PC-3 (cell line): ENCODE data around the gene AP3B2. TPM values are rescaled to one million over a fixed set of nuclear protein-coding genes. Genes with fewer than 3 reads are reported as not detected.

Experiments
- ATAC-seq: fragments of 200-7000 bp; cut with Tn5 transposase; 2 replicates; pipeline ENCODE4 v1.9.1; 2020; ENCODE audit warnings: mild to moderate bottlenecking, moderate library complexity
- BruUV-seq: library from RNA; stranded (reverse); fragments of 400-500 nt; replicated peaks from 2 replicates; lab custom pipeline; 2021; lab: Mats Ljungman, UMichigan
- CTCF ChIA-PET: fragments of 300-600 bp; sonication (Branson Sonifier 250); formaldehyde crosslinking; loops from one replicate; lab custom pipeline; 2022; ENCODE audit warnings: antibody characterized with exemption; lab: Charles Lee
- POLR2A ChIA-PET: fragments of 300-600 bp; sonication (Branson Sonifier 250); formaldehyde crosslinking; loops from one replicate; lab custom pipeline; 2022; ENCODE audit warnings: antibody characterized with exemption; ENCODE audit not compliant: unreplicated experiment; lab: Charles Lee
- DNase-seq: peaks from one replicate; pipeline ENCODE4 v3.0.0-alpha.2; 2015
- H2AFZ ChIP-seq: fragments of 300-600 bp; sonication (generic); 2 replicates; pipeline ENCODE4 v1.6.0; 2016; ENCODE audit warnings: antibody characterized with exemption, low read length
- H3F3A ChIP-seq: fragments of 300-600 bp; sonication (generic); one replicate; pipeline ENCODE4 v1.6.0; 2017; ENCODE audit warnings: antibody characterized with exemption, low read length, control low read depth, mild to moderate bottlenecking; ENCODE audit not compliant: unreplicated experiment
- H3K27ac ChIP-seq: fragments of 300-600 bp; sonication (generic); 2 replicates; pipeline ENCODE4 v1.5.1; 2016; ENCODE audit warnings: mild to moderate bottlenecking, low read length
- H3K27me3 ChIP-seq: fragments of 300-600 bp; sonication (generic); 2 replicates; pipeline ENCODE4 v1.6.1; 2016; ENCODE audit warnings: low read length, mixed read lengths
- H3K36me3 ChIP-seq: fragments of 300-600 bp; sonication (generic); 2 replicates; pipeline ENCODE4 v1.6.1; 2016; ENCODE audit warnings: low read depth, mixed run types, low read length, mixed read lengths
- H3K4me1 ChIP-seq: fragments of 300-600 bp; sonication (generic); 2 replicates; pipeline ENCODE4 v1.5.1; 2016; ENCODE audit warnings: low read length; ENCODE audit not compliant: insufficient read depth
- H3K4me2 ChIP-seq: fragments of 300-600 bp; sonication (generic); 2 replicates; pipeline ENCODE4 v1.6.0; 2016; ENCODE audit warnings: low read length
- H3K4me3 ChIP-seq: fragments of 300-600 bp; sonication (generic); 2 replicates; pipeline ENCODE4 v1.5.1; 2016; ENCODE audit warnings: mild to moderate bottlenecking, low read length, mixed read lengths
- H3K79me2 ChIP-seq: fragments of 300-600 bp; sonication (generic); 2 replicates; pipeline ENCODE4 v1.6.1; 2017; ENCODE audit warnings: low read length, mixed read lengths
- H3K9ac ChIP-seq: fragments of 300-600 bp; sonication (generic); 2 replicates; pipeline ENCODE4 v1.6.0; 2016; ENCODE audit warnings: mild to moderate bottlenecking, low read length
- H3K9me2 ChIP-seq: fragments of 300-600 bp; sonication (generic); replicated peaks from 2 replicates; pipeline ENCODE4 v1.6.1; 2016; ENCODE audit warnings: mixed run types, low read length, mixed read lengths
- H3K9me3 ChIP-seq: fragments of 300-600 bp; sonication (generic); 2 replicates; pipeline ENCODE4 v1.6.1; 2016; ENCODE audit warnings: low read length, mixed read lengths
- H4K20me1 ChIP-seq: fragments of 300-600 bp; sonication (generic); 2 replicates; pipeline ENCODE4 v1.6.1; 2016; ENCODE audit warnings: low read length, mixed read lengths
- EZH2 ChIP-seq: fragments of 300-600 bp; sonication (generic); IDR thresholded peaks from one replicate; pipeline ENCODE4 v1.6.1; 2017; ENCODE audit warnings: antibody characterized with exemption, mild to moderate bottlenecking, low read length; ENCODE audit not compliant: unreplicated experiment
- EZH2phosphoT487 ChIP-seq: fragments of 300-600 bp; sonication (generic); IDR thresholded peaks from 2 replicates; pipeline ENCODE4 v1.6.1; 2018; ENCODE audit warnings: mild to moderate bottlenecking, antibody characterized with exemption, low read length, borderline replicate concordance
- intact Hi-C: fragments of 100-400 bp; cut with micrococcal nuclease; formaldehyde crosslinking; loops from 2 replicates; pipeline ENCODE4 v1.9.0; 2023
- total RNA-seq: library from RNA; depleted of rRNA; stranded (reverse); fragments of >200 nt; gene quantifications from 2 replicates; pipeline ENCODE4 v1.2.3, GENCODE V29; 2014
- TF ChIP-seq, protein P1 (sequence below): fragments of 300-600 bp; sonication (generic); conservative IDR thresholded peaks from 2 replicates; pipeline ENCODE4 v1.5.1; 2017; ENCODE audit warnings: antibody characterized with exemption, low read depth, mild to moderate bottlenecking, low read length

AP3B2 gene
- total RNA-seq, 1 experiment from 2014 or later, result 0.47 TPM

DNA sequence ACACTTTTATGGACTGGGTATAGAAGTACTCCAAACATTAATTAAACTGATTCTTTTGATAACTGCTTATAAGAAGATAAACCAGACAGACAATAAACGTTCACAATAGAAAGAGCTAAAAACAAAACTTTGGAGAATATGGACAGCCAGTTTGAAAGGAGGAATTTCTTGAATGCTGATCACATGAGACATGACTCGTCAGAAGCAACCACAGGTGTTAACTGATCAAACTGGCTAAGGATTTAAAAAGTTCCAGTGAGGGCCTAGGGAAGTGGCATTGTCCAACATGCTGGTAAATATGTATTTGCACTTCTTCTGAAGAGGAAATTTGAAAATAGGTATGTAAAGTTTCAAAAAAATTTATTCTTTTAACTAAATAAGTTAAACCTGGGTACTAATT lies 29.4 kb upstream of the AP3B2 start:
- Histone ChIP-seq H3F3A (no peaks in the 10 kb centered on the region), H3K9me2 (no peaks in the 10 kb centered on the region), H3K79me2 (no peaks in the 10 kb centered on the region), H3K9ac (no peak overlapping the region), H3K4me3 (no peak overlapping the region), H3K27ac (peak overlapping the region; percentile 40), H3K4me2 (no peak overlapping the region), H3K36me3 (no peaks in the 10 kb centered on the region), H3K9me3 (no peaks in the 10 kb centered on the region), H3K4me1 (peaks cover 12% of the 10 kb centered on the region), H4K20me1 (no peaks in the 10 kb centered on the region), H3K27me3 (no peaks in the 10 kb centered on the region), H2AFZ (no peak overlapping the region)
- DNase-seq (peak; percentile 27), ATAC-seq (no peak)
- CTCF ChIA-PET, result no interaction called here
- BruUV-seq, result no TSS peak
- intact Hi-C loops, result no loop called here
- TF ChIP-seq EZH2phosphoT487 (no peak), EZH2 (no peak)
- TF ChIP-seq, protein P1, sequence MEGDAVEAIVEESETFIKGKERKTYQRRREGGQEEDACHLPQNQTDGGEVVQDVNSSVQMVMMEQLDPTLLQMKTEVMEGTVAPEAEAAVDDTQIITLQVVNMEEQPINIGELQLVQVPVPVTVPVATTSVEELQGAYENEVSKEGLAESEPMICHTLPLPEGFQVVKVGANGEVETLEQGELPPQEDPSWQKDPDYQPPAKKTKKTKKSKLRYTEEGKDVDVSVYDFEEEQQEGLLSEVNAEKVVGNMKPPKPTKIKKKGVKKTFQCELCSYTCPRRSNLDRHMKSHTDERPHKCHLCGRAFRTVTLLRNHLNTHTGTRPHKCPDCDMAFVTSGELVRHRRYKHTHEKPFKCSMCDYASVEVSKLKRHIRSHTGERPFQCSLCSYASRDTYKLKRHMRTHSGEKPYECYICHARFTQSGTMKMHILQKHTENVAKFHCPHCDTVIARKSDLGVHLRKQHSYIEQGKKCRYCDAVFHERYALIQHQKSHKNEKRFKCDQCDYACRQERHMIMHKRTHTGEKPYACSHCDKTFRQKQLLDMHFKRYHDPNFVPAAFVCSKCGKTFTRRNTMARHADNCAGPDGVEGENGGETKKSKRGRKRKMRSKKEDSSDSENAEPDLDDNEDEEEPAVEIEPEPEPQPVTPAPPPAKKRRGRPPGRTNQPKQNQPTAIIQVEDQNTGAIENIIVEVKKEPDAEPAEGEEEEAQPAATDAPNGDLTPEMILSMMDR, result no peak
- POLR2A ChIA-PET, result no interaction called here

DNA sequence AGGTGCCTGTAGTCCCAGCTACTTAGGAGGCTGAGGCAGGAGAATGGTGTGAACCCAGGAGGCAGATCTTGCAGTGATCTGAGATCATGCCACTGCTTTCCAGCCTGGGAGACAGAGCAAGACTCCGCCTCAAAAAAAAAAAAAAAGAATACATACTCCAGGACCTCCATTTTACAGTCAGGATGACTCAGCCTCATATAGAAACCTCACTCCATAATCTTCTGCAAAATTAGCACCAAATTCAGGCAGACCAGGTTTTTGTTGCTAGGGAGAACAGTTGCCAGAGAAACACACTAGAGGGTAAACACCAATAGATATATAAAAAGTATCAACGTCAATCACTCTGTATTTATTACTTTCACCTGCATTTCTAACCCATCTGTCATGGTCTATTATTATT lies 28.3 kb upstream of the AP3B2 start:
- ChIA-PET POLR2A (no interaction called here), CTCF (no interaction called here)
- Histone ChIP-seq H3K4me3 (no peak overlapping the region), H4K20me1 (no peaks in the 10 kb centered on the region), H3K27me3 (no peaks in the 10 kb centered on the region), H3K9me2 (no peaks in the 10 kb centered on the region), H3K4me1 (peaks cover 12% of the 10 kb centered on the region), H3K79me2 (no peaks in the 10 kb centered on the region), H3K27ac (no peak overlapping the region), H2AFZ (no peak overlapping the region), H3K9ac (no peak overlapping the region), H3K36me3 (no peaks in the 10 kb centered on the region), H3K9me3 (no peaks in the 10 kb centered on the region), H3F3A (no peaks in the 10 kb centered on the region), H3K4me2 (no peak overlapping the region)
- TF ChIP-seq, protein P1, result no peak
- no peak for TF ChIP-seq EZH2phosphoT487
- TF ChIP-seq EZH2, result no peak
- peak; percentile 48 for DNase-seq
- no TSS peak for BruUV-seq
- ATAC-seq, result peak; percentile 65
- intact Hi-C loops, result no loop called here

DNA sequence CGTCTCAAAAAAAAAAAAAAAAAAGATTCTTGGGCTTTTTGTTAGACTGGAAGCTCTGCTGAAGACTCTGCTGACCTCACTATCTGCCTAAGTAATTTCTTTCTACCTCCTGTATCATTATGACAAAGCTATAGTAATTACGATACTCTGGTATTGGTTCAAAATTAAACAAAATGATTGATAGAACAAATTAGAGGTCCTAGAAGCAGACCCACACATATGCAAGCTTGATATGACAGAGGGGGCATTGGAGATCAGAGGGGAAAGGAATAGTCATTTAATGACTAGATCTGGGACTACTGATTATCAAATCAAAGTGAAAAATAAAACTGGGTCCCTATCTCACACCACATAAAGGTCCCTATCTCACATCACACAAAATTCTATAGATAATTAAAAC lies 21.9 kb upstream of the AP3B2 start:
- Histone ChIP-seq H4K20me1 (no peaks in the 10 kb centered on the region), H3K4me2 (no peak overlapping the region), H3K27me3 (no peaks in the 10 kb centered on the region), H3K9ac (no peak overlapping the region), H2AFZ (no peak overlapping the region), H3K4me3 (no peak overlapping the region), H3K9me2 (no peaks in the 10 kb centered on the region), H3K79me2 (no peaks in the 10 kb centered on the region), H3F3A (no peaks in the 10 kb centered on the region), H3K9me3 (no peaks in the 10 kb centered on the region), H3K36me3 (no peaks in the 10 kb centered on the region), H3K4me1 (no peaks in the 10 kb centered on the region), H3K27ac (no peak overlapping the region)
- BruUV-seq, result no TSS peak
- DNase-seq, result no peak
- TF ChIP-seq EZH2phosphoT487 (no peak), EZH2 (no peak)
- TF ChIP-seq, protein P1, result no peak
- intact Hi-C loops, result no loop called here
- no peak for ATAC-seq
- ChIA-PET CTCF (no interaction called here), POLR2A (no interaction called here)
